H9 (cell line): ENCODE measurements around the gene LGALS4. TPM values are rescaled to one million over a fixed set of nuclear protein-coding genes. Genes with fewer than 3 reads are reported as not detected.
"Not testable (repeated sequence)": the region's sequence is repeated elsewhere in the genome, so short reads cannot be mapped to it uniquely, and the experiment has no call there.

ENCODE experiments used
- DNase-seq: peaks from one replicate; pipeline ENCODE4 v3.0.0-alpha.2; 2017
- H2AFZ ChIP-seq: one replicate; pipeline ENCODE4 v1.6.1; 2013; ENCODE audit warnings: mild to moderate bottlenecking, low read length, control low read depth, moderate library complexity
- H2AK5ac ChIP-seq: 2 replicates; pipeline ENCODE4 v1.6.1; 2013; ENCODE audit warnings: low read length, control low read depth, mixed read lengths; ENCODE audit not compliant: insufficient read length
- H2BK120ac ChIP-seq: one replicate; pipeline ENCODE4 v1.6.1; 2013; ENCODE audit warnings: low read depth, mild to moderate bottlenecking, low read length, control low read depth, inconsistent platforms; ENCODE audit not compliant: poor library complexity, severe bottlenecking
- H2BK12ac ChIP-seq: 2 replicates; pipeline ENCODE4 v1.6.1; 2013; ENCODE audit warnings: low read length, control low read depth, mixed read lengths, low read depth; ENCODE audit not compliant: insufficient read length
- H2BK15ac ChIP-seq: 2 replicates; pipeline ENCODE4 v1.6.1; 2013; ENCODE audit warnings: low read depth, low read length, control low read depth
- H2BK20ac ChIP-seq: one replicate; pipeline ENCODE4 v1.6.1; 2013; ENCODE audit warnings: low read depth, mild to moderate bottlenecking, low read length, control low read depth, inconsistent platforms; ENCODE audit not compliant: poor library complexity, severe bottlenecking
- H2BK5ac ChIP-seq: 2 replicates; pipeline ENCODE4 v1.6.1; 2013; ENCODE audit warnings: low read length, control low read depth, mixed read lengths; ENCODE audit not compliant: insufficient read length
- H3K14ac ChIP-seq: 2 replicates; pipeline ENCODE4 v1.6.1; 2013; ENCODE audit warnings: low read length, control low read depth; ENCODE audit not compliant: insufficient read depth
- H3K18ac ChIP-seq: 2 replicates; pipeline ENCODE4 v1.6.1; 2013; ENCODE audit warnings: low read depth, mild to moderate bottlenecking, mixed read lengths, low read length, control low read depth; ENCODE audit not compliant: insufficient read length
- H3K23ac ChIP-seq: 2 replicates; pipeline ENCODE4 v1.6.1; 2013; ENCODE audit warnings: low read length, control low read depth, mixed read lengths, low read depth; ENCODE audit not compliant: insufficient read length
- H3K23me2 ChIP-seq: 2 replicates; pipeline ENCODE4 v1.6.1; 2013; ENCODE audit warnings: low read depth, mild to moderate bottlenecking, mixed read lengths, low read length, control low read depth; ENCODE audit not compliant: insufficient read length, poor library complexity, severe bottlenecking
- H3K27ac ChIP-seq: 2 replicates; pipeline ENCODE4 v1.5.1; 2013; ENCODE audit warnings: low read length, control low read depth, mixed read lengths, low read depth; ENCODE audit not compliant: insufficient read length
- H3K27me3 ChIP-seq: 2 replicates; pipeline ENCODE4 v1.6.1; 2013; ENCODE audit warnings: low read length, control low read depth, inconsistent platforms; ENCODE audit not compliant: insufficient read depth
- H3K4ac ChIP-seq: 2 replicates; pipeline ENCODE4 v1.6.1; 2013; ENCODE audit warnings: low read depth, mild to moderate bottlenecking, control low read depth, inconsistent platforms, low read length, moderate library complexity
- H3K4me1 ChIP-seq: 2 replicates; pipeline ENCODE4 v1.6.1; 2013; ENCODE audit warnings: low read length, control low read depth, inconsistent platforms; ENCODE audit not compliant: insufficient read depth
- H3K4me2 ChIP-seq: 2 replicates; pipeline ENCODE4 v1.6.1; 2013; ENCODE audit warnings: low read length, control low read depth, mixed read lengths; ENCODE audit not compliant: insufficient read length, insufficient read depth
- H3K56ac ChIP-seq: 2 replicates; pipeline ENCODE4 v1.6.1; 2013; ENCODE audit warnings: low read depth, mild to moderate bottlenecking, mixed read lengths, low read length, control low read depth; ENCODE audit not compliant: insufficient read length
- H3K79me1 ChIP-seq: 2 replicates; pipeline ENCODE4 v1.6.1; 2013; ENCODE audit warnings: low read depth, mild to moderate bottlenecking, moderate library complexity, low read length, control low read depth, inconsistent platforms; ENCODE audit not compliant: insufficient read depth, poor library complexity, severe bottlenecking
- H3K79me2 ChIP-seq: 2 replicates; pipeline ENCODE4 v1.6.1; 2013; ENCODE audit warnings: low read length, control low read depth, inconsistent platforms; ENCODE audit not compliant: insufficient read depth
- H3K9ac ChIP-seq: 2 replicates; pipeline ENCODE4 v1.6.1; 2013; ENCODE audit warnings: low read length, control low read depth, mixed read lengths; ENCODE audit not compliant: insufficient read length; ENCODE audit errors: extremely low read depth
- H3K9me3 ChIP-seq: one replicate; pipeline ENCODE4 v1.6.1; 2013; ENCODE audit warnings: low read depth, low read length, inconsistent platforms; ENCODE audit not compliant: control insufficient read depth
- H3T11ph ChIP-seq: one replicate; pipeline ENCODE4 v1.6.1; 2013; ENCODE audit warnings: mild to moderate bottlenecking, low read length, control low read depth, inconsistent platforms
- H4K20me1 ChIP-seq: one replicate; pipeline ENCODE4 v1.6.1; 2013; ENCODE audit not compliant: control insufficient read depth, insufficient read length, insufficient read depth
- H4K5ac ChIP-seq: 2 replicates; pipeline ENCODE4 v1.6.1; 2013; ENCODE audit warnings: low read depth, mild to moderate bottlenecking, mixed read lengths, low read length, control low read depth; ENCODE audit not compliant: insufficient read length
- H4K8ac ChIP-seq: replicated peaks from 2 replicates; pipeline ENCODE4 v1.6.1; 2013; ENCODE audit warnings: low read length, control low read depth, mixed read lengths, low read depth; ENCODE audit not compliant: insufficient read length
- H4K91ac ChIP-seq: 2 replicates; pipeline ENCODE4 v1.6.1; 2013; ENCODE audit warnings: low read depth, mild to moderate bottlenecking, moderate library complexity, mixed read lengths, low read length, control low read depth; ENCODE audit not compliant: insufficient read length
- H3K27ac Mint-ChIP-seq, 3 experiments: 2 replicates in 2 of 3; 3 replicates in 1 of 3; pipeline ENCODE4 v1.8.0; 2020 to 2021; ENCODE audit warnings: mixed read lengths in 3 of 3, mild to moderate bottlenecking in 1 of 3, moderate library complexity in 1 of 3
- H3K27me3 Mint-ChIP-seq: 2 replicates; pipeline ENCODE4 v1.8.0; 2021; ENCODE audit warnings: low read depth, mild to moderate bottlenecking, moderate library complexity, mixed read lengths
- H3K36me3 Mint-ChIP-seq, 3 experiments: 2 replicates in 2 of 3; 3 replicates in 1 of 3; pipeline ENCODE4 v1.8.0; 2020 to 2021; ENCODE audit warnings: low read depth in 3 of 3, mixed read lengths in 3 of 3; ENCODE audit not compliant: insufficient read depth in 1 of 3
- H3K4me1 Mint-ChIP-seq, 2 experiments: 2 replicates each; pipeline ENCODE4 v1.8.0; 2020; ENCODE audit warnings: mixed read lengths in 2 of 2
- H3K4me3 Mint-ChIP-seq, 2 experiments: 2 replicates in 1 of 2; 3 replicates in 1 of 2; pipeline ENCODE4 v1.8.0; 2020 to 2021; ENCODE audit warnings: mild to moderate bottlenecking in 2 of 2, mixed read lengths in 2 of 2, moderate library complexity in 1 of 2
- H3K9me3 Mint-ChIP-seq, 2 experiments: 2 replicates in 1 of 2; 3 replicates in 1 of 2; pipeline ENCODE4 v1.8.0; 2020; ENCODE audit warnings: mild to moderate bottlenecking in 2 of 2, mixed read lengths in 2 of 2, moderate library complexity in 1 of 2
- WGBS: extraction: QIAGEN DNeasy Blood & Tissue Kit; methylation state at CpG from one replicate; pipeline ENCODE4 v1.1.7; 2013; ENCODE audit warnings: missing lambda C conversion rate, low lambda C conversion rate, mixed read lengths; ENCODE audit not compliant: insufficient read length; ENCODE audit errors: extremely low coverage; 5-methylcytosine and 5-hydroxymethylcytosine counted together
- total RNA-seq: library from RNA; stranded (reverse); gene quantifications from 2 replicates; pipeline ENCODE4 v1.2.1, GENCODE V29; 2021
- TF ChIP-seq, protein P1 (sequence below): fragments of 200-600 bp; sonication (generic); conservative IDR thresholded peaks from 3 replicates; pipeline ENCODE4 v1.8.0; 2021; ENCODE audit warnings: antibody characterized with exemption, mild to moderate bottlenecking

LGALS4 gene
- total RNA-seq, 1 experiment from 2014 or later, result 0.68 TPM

DNA sequence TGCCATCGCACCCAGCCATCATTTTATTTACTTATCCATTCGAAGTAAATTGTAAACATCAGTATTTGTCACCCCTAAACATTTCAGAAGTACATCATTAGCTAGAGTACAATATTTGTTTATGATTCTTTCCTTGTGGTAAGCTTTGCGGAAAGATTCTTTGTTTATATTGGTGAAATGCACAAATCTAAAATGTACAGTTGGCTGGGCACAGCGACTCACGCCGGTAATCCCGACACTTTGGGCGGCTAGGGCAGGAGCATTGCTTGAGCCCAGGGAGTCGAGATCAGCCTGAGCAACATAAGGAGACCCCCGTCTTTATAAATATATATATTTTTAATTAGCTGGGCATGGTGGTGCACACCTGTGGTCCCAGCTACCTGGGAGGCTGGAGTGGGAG is 13.6 kb downstream of the LGALS4 start:
- Histone ChIP-seq H4K91ac (no peak overlapping the region), H3K4ac (no peak overlapping the region), H2BK12ac (no peak overlapping the region), H3K4me2 (no peak overlapping the region), H4K8ac (no peak overlapping the region), H3K23ac (no peak overlapping the region), H3T11ph (no peak overlapping the region), H3K9ac (no peak overlapping the region), H3K79me2 (no peaks in the 10 kb centered on the region; the same call in 1 of the 2 replicates), H3K18ac (no peak overlapping the region), H2BK20ac (no peak overlapping the region), H3K9me3 (no peaks in the 10 kb centered on the region), H3K27ac (no peak overlapping the region), H3K27me3 (no peaks in the 10 kb centered on the region), H2BK5ac (no peak overlapping the region), H2AFZ (no peak overlapping the region), H2AK5ac (no peak overlapping the region), H2BK120ac (no peak overlapping the region), H4K5ac (no peak overlapping the region), H3K4me1 (no peaks in the 10 kb centered on the region), H3K79me1 (no peaks in the 10 kb centered on the region), H2BK15ac (no peak overlapping the region), H3K14ac (no peak overlapping the region), H3K56ac (no peak overlapping the region), H4K20me1 (no peaks in the 10 kb centered on the region), H3K23me2 (no peaks in the 10 kb centered on the region)
- H3K27me3 Mint-ChIP-seq, result peaks cover 3% of the 10 kb centered on the region
- peaks cover 2 to 11% of the 10 kb centered on the region in 2 experiments; a peak in 3 of 5 replicates for H3K9me3 Mint-ChIP-seq
- no peak for DNase-seq
- no peak overlapping the region for H3K4me3 Mint-ChIP-seq
- no CpG with 5 or more reads among the region's 10 CpGs for WGBS
- H3K36me3 Mint-ChIP-seq, result 0 out of 7 replicates have a peak, but pooled peaks cover 0 to 4% (median 0%) of the 10 kb centered on the region in 3 experiments
- peaks cover 4 to 5% of the 10 kb centered on the region in 2 experiments; a peak in 3 of 4 replicates for H3K4me1 Mint-ChIP-seq
- TF ChIP-seq, protein P1, sequence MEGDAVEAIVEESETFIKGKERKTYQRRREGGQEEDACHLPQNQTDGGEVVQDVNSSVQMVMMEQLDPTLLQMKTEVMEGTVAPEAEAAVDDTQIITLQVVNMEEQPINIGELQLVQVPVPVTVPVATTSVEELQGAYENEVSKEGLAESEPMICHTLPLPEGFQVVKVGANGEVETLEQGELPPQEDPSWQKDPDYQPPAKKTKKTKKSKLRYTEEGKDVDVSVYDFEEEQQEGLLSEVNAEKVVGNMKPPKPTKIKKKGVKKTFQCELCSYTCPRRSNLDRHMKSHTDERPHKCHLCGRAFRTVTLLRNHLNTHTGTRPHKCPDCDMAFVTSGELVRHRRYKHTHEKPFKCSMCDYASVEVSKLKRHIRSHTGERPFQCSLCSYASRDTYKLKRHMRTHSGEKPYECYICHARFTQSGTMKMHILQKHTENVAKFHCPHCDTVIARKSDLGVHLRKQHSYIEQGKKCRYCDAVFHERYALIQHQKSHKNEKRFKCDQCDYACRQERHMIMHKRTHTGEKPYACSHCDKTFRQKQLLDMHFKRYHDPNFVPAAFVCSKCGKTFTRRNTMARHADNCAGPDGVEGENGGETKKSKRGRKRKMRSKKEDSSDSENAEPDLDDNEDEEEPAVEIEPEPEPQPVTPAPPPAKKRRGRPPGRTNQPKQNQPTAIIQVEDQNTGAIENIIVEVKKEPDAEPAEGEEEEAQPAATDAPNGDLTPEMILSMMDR, result no peak
- no peak overlapping the region for H3K27ac Mint-ChIP-seq

DNA sequence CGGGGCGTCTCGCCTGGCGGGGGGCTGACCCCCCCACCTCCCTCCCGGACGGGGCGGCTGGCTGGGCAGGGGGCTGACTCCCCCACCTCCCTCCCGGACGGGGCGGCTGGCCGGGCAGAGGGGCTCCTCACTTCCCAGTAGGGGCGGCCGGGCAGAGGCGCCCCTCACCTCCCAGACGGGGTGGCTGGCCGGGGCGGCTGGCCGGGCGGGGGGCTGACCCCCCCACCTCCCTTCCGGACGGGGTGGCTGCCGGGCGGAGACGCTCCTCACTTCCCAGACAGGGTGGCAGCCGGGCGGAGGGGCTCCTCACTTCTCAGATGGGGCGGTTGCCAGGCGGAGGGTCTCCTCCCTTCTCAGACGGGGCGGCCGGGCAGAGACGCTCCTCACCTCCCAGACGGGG is 15.0 kb downstream of the LGALS4 start:
- H3K79me1 ChIP-seq, H3K27me3 Mint-ChIP-seq, H2BK12ac ChIP-seq, H3K9ac ChIP-seq, H3K18ac ChIP-seq, H3K4ac ChIP-seq, H3K4me2 ChIP-seq, H3K27ac ChIP-seq, H4K5ac ChIP-seq, H4K20me1 ChIP-seq, H2BK5ac ChIP-seq, H2AK5ac ChIP-seq, H3K9me3 ChIP-seq, H3K56ac ChIP-seq, H3K4me1 Mint-ChIP-seq, H3K23ac ChIP-seq, H4K8ac ChIP-seq, H3K36me3 Mint-ChIP-seq, H3K4me3 Mint-ChIP-seq, H2BK15ac ChIP-seq, H4K91ac ChIP-seq, H3K4me1 ChIP-seq, H2BK120ac ChIP-seq, H3K27ac Mint-ChIP-seq, H3K23me2 ChIP-seq, H2AFZ ChIP-seq, H2BK20ac ChIP-seq, H3K27me3 ChIP-seq, DNase-seq, H3T11ph ChIP-seq, H3K14ac ChIP-seq, H3K79me2 ChIP-seq: not testable (repeated sequence)
- peaks cover 2 to 11% of the 10 kb centered on the region in 2 experiments; a peak in 3 of 5 replicates for H3K9me3 Mint-ChIP-seq
- no CpG with 5 or more reads among the region's 33 CpGs for WGBS
